ENCODE results near the gene SPATA12.
"Not testable (repeated sequence)": the region's sequence is repeated elsewhere in the genome, so short reads cannot be mapped to it uniquely, and the experiment has no call there.

SPATA12 gene

DNA sequence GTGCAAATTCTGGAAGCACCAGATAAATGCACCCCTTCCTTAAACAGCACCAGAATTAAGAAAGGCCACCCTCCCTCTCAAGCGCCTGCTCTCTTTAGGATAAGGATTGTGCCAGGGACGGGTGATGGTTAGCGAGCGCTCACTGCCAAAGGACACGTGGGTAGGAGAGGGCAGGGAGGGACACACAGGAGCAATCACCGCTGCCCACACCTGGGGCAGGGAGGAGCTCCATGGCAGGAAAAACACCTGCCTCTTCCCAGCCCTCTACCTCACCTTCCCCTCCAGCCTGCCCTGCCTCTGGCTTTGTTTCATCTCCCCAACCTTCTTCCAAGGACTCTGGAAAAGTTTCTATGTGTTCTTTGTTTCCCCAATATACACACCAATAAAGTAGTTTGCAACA, 7.3 kb upstream of the SPATA12 start:
- DNase-seq, result no peak

DNA sequence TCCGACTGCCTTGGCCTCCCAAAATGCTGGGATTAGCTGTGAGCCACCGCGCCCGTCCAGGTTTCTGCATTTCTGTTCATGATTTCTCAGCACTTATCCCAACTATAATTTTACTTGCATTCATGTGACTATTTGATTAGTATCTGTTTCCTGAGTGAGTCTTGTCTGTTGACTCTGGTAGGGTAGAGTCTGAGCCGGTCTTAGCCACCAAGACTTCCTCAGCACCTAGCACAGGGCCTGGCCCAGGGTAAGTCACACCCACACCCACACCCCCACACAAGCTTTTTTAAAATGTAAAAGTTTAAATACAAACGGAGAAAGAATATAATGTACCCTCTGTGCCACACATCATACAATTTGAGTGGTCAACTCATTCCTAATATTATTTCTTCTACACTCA, 3.1 kb upstream of the SPATA12 start:
- no peak for DNase-seq

DNA sequence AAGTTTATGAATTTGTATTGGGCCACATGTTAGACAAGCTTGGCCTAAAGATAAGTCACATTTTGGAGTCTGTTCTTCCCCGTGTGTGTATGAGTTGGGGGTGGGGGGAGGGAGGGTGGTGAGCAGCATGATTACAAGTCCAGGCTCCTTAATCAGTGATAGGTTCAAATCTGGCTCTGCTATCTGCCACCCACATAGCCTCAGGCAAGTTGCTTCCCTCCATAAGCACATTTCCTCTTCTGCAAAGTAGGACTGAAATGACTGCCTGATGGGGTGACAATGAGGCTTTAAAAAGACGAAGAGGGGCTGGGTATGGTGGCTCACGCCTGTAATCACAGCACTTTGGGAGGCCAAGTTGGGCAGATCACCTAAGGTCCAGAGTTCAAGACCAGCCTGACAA, 1.1 kb upstream of the SPATA12 start:
- DNase-seq, result no peak

DNA sequence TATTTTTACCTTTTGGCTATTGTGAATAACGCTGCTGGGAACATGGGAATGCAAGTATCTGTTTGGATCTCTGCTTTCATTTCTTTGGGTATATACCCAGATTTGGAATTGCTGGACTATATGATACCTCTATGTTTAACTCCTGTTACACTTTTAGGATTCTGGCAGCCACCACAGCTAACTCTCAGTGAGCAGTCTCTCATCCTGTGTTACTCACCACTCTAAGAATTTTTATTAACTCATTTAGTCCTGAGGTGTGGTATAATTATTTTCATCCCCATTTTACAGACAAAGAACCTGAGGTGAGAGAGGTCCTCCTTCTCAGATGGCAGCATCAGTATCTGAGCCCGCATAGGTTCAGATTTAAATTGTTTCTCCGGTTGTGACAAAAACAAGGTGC, 1.1 kb downstream of the SPATA12 start:
- no peak for DNase-seq

DNA sequence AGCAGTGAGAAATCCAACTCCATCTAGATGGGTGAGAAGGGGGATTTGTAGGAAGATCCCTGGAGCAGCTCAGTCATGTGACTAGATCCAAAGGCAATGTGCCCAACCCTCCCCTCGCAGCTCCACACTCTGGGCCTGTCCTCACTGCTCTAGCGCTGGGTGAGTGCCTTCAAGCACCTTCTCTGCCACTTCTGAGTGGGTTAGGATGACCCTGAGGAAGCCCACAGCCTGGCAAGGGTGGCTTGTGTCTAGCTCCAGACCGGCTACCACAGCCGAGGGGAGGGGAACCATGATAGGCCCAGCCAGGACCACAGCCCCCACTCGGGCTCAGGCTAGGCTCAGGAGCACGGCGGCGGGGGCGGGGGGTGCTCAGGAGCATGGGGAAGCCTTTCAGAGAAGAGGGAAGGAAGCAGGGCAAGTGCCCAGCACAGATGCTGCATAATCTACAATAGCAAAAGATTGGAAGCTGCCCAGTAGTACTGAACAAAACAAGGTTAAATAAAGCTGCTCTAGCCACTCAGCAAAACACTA, 1.7 kb downstream of the SPATA12 start:
- no peak for DNase-seq

DNA sequence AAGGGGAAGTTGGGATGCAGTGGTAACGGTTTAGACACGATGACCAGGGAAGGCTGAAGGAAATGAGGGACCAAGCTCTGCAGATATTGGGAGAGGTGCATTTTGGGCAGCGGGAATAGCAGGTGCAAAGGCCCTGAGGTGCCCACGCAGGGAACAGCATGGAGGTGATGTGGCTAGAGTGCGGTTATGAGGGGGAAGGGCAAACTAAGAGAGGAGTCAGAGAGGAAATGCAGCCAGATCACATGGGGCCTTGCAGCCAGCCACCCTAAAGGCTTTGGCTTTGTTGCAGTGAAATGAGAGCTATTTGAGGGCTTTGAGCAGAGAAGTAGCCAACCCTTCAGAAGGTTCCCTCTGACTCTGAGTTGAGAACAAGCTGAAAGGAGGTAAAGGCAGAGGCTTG, 2.6 kb downstream of the SPATA12 start:
- no peak for DNase-seq

DNA sequence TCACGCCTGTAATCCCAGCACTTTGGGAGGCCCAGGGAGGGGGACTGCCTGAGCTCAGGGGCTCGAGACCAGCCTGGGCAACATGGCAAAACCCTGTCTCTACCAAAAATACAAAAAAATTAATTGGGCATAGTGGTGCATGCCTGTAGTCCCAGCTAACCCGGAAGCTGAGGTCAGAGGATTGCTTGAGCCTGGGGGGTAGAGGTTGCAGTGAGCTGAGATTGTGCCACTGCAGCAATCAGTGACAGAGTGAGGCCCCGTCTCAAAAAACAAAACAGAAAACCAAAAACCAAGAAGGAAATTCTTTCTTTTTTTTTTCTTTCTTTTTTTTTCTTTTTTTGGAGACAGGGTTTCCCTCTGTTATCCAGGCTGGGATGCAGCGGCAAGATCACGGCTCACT, 3.5 kb downstream of the SPATA12 start:
- no peak for DNase-seq

DNA sequence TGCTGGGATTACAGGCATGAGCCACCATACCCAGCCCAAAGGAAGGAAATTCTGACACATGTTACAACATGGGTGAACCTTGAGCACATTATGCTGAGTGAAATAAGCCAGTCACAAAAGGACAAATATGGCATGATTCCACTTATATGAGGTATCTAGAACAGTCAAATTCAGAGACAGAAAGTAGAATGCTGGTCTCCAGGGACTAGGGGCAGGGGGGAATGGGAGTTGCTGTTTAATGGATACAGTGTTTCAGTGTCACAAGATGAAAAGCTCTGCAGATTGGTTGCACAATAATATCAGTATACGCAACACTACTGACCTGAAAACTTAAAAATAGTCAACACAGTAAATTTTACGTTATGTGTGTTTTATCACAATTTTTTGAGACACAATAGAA, 4.1 kb downstream of the SPATA12 start:
- no peak for DNase-seq

DNA sequence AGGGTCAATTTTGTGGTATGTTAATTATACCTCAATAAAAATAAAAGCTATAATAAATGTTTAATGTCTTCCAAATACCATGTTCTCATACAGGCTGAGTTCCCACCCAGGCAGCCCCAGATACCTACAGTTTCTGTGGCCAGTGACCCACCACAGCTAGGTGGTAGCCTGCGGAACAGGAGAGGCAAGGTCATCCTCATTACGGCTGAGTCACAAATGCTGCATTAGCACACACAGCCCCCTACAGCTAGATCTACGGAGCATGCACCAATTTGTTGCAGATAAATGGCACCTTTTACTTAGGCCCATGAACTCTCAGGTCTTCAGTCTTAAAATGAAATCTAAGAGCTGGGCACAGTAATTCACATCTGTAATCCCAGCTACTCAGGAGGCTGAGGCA, 5.1 kb downstream of the SPATA12 start:
- no peak for DNase-seq

DNA sequence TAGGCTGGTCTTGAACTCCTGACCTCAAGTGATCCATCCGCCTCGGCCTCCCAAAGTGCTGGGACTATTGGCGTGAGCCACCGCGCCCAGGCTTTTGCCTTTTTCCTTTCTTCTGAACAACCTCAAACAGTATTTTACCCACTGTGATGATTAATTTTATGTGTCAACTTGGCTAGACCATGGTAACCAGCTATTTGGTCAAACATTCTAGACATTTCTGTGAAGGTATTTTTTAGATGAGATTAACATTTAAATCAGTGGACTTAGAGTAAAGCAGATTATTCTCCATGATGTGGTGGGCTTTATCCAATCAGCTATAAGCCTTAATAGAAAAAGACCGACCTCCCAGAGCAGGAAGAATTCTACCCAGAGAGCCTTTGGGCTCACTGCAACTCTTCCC, 6.0 kb downstream of the SPATA12 start:
- no peak for DNase-seq

DNA sequence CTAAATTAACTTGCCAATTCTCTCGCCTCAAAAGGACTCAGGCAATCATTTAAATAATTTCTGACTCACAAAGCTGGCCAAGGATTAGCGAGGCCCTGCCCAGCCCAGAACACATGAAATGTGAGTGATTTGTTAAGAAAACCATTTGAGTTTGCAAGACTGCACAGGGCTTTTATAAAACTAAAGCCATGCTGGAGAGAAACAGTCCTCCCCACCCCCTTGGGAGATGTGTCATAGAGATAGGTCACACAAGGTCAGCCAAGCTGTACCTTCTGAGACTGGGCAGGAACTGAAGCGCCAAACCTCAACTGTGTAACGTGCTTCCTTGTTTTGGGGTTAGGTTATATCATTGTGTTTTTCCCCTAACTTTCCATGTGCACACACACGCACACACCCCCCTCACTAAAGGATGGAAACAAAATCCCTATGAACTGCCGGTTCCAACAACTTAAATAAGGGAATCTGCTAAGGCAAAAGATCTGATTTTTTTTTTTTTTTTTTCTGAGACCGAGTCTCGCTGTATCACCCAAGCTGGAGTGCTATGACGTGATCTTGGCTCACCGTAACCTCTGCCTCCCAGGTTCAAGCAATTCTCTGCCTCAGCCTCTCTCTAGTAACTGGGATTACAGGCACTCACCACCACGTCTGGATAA, 8.1 kb downstream of the SPATA12 start:
- DNase-seq, result no peak

DNA sequence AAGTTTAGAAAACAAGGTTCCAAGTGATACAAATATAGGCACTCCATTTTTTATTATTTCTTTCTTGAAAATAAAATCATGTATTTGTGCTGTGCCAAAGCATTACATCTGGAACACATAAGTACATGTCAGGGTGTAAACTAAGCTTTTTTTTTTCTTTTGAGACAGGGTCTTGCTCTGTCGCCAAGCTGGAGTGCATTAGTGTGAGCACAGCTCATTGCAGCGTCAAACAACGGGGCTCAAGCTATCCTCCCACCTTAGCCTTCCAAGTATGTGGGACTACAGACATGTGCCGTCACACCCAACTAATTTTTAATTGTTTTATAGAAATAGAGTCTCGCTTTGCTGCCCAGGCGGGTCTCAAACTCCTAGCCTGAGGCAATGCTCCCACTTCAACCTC, 9.0 kb downstream of the SPATA12 start:
- no peak for DNase-seq

DNA sequence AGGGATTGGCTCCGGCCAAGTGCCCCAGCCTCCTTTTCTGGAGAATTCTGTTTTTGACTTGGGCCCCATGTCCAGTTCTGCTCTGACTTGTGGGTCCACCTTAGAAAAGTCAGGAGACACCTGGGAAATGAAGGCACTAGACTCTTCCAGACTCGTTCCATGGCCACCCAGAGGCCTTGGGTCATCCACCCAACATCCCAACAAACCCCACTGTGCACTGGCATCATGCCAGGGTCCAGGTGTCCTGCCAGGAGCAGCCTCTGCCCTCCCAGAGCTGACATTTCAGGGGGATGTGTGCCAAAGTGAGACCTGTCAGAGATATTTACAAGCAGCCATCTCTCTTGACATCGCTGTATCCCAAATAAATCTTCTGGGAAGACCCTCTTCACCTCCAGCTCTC, 13.2 kb downstream of the SPATA12 start:
- DNase-seq, result no peak

DNA sequence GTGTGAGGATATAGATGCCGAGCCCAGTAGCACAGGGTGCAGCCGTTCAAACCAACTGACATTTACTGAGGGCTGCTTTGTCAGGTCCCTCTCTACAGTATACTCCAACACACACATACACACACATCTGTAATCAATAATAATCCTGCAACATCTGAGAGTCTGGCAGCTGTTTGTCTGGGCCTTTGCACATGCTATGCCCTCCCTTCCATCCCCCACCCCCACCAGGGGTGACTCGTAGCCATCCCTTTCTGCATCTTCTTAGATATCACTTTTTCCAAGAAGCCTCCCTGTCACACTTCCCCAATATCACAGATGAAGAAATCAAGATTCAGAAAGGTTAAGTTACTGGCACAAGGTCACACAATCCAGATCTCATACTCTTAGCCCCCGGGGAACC, 13.7 kb downstream of the SPATA12 start:
- no peak for DNase-seq

DNA sequence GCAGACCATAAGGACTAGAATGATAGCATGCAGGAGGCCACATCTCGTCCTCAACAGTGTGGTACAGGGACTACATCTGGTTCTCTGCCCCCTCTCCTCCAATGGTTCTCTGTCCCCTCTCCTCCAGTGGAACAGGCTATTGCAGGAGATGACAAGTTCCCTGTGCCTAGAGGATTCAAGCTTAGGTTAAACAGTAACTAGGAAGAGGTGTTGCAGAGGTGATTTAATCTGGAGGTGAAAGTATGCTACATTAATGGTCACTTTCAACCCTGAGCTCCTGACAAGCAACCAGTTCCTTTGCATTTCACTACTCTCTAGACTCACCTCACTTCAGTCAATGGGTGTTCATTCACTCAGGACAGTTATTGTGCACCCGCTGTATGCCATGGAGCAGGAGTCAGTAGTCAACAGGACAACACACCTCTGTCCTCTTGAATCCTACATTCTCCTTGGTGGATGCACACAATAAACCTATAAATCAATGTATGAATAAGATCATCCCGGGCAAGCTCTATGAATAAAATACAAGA, 16.0 kb downstream of the SPATA12 start:
- no peak for DNase-seq

DNA sequence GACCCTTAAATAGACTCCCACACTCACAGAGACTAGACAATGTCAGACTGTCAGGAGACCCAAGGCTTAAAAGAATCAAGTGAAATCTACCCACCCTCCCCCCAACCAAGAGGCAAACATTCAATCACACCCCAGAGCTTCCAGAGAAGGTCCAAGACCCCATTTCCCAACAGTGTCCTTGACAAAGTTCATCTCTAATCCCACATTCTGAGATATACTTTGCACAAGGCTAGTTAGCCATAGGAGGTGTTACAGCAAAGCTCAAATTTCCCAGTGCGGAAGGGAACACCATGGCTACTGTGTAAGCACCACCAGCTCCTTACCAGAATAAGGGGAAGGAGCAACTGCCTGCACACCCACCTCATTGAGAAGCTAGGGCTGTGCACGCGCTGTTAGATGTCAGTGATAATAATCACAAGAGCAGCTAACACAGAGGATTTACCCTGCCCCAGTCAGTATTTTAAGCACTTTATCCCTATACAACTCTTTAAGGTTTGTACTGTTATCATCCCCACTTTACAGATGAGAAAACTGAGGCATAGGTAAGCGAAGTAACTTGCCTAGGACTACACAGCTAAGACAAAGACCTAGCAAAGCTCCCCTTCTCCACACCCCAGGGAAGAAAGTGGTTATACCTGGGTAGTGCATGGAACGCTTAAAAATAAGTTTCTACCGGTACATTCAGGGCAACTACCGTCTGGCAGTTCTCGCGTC, 17.3 kb downstream of the SPATA12 start:
- no peak for DNase-seq

DNA sequence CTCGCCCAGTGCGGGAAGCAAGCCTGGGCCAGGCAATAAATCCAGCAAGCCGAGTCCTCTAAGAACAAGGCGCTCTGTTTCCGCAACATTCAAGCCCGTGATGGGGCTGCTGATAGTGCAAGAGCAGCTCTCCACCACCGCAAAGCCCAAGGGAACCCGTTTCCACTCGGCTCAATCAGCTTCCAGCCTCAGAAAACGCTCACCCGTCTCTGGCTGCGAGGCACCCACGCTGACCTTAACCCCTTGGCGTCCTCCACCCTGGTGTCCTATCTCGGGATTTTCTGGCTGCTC, 17.8 kb downstream of the SPATA12 start:
- DNase-seq, result no peak

DNA sequence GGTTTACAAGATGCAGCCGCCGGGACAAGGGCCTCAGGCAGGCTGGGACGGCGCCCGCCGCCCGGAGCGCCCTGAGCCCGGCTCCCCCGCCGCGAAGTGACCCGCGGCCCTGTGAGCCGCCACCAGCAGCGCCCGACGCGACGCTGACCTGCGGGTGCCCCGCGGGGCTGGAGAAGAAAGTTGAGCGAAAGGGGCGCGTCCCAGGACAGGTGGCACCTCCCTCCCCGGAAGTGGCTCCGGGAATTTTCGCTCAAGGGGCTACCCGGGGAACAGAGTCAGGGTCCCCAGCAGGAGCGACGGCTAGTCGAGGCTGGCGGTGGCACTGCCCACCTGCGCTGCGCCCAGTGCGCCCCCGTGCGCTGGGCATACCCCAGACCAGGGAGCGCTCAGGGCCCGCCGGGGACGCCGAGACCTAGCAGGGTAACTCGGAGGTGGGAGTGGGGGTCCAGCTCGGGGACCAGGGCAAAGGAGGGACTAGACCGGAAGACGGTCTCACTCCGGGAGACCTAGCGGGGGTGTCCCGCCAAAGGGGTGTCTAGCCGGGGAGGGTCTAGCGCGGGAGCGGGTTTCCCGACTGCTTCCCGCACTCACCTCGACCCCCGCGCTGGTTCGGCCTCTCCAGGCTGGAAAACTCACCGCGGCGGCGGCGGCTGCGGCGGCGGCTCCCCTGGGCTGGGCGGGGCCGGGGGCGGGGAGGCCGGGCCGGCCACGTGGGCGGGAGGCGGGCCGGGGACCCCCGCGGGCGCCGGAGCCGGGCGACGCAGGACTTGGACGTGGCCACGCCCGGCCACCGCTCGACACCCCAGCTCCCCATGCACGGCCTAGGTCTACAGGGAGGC, 18.4 kb downstream of the SPATA12 start:
- DNase-seq, result no peak

DNA sequence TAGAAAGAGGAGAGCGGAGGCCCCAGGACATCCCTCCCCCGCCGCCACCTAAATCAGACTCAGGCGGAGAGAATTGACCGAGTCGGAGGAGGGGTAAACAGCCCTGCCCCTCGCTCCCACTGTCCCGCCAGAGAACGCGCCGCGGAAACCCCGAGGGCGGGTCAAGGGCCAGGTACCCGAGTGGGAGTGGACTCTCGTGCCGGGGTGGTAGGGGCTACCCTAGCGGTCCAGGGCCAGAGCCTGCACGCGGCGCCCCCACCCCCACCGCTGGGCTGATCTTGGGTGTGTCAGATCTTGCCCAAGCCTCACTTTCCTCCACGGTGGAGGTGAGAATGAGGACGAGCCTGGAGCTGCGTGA, 19.0 kb downstream of the SPATA12 start:
- DNase-seq, result no peak

DNA sequence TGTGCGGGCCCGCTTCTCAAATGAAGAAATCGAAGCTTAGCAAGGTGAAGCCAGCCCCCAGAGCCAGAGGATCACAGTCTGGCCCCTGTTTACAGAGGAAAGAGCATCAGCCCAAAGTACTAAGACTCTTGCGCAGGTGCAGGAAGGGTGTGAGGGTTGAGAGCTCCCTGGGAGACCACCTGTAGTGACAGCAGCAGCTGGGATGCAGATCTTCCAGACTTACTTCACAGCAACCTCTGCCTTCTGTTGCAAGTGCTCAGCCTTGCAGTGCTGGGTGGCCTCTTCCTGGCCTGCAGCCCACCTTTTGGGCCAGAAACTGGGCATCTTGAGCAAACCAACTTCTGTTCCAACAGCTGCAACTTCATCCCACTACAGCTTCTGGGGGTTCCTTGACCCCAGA, 19.7 kb downstream of the SPATA12 start:
- DNase-seq, result no peak

DNA sequence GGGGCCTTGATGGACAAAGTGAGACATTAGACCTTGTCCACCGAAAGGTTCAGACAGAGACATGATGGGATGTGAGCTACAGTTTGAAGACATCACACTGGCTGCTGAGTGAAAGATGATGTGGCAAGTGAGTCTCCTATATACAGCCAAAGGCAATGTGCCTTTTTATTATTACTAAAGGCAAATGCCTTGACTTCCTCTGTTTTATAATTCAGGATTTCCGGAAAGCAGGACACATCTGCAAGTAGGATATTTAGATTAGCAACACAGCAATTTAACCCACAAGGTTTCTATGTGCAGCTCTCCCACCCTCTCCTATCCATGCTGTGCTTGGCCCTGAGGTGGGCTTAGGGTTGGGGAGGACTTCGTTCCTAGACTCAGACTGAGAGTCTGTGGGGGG, 20.7 kb downstream of the SPATA12 start:
- DNase-seq, result no peak

DNA sequence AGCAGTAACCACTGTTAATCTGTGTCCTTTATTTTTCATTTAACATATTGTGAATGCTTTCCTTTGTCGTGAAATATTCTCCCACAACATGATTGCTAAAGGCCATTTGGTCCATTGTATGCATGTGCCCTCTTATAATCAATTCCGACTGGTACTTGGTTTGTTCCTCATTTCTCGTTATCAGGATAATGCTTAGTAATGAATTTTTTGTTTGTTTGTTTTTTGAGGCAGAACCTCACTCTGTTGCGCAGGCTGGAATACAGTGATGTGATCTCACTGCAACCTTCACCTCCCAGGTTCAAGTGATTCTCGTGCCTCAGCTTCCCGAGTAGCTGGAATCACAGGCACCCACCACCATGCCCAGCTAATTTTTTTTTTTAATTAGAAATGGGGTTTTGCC, 22.0 kb downstream of the SPATA12 start:
- DNase-seq, result no peak

DNA sequence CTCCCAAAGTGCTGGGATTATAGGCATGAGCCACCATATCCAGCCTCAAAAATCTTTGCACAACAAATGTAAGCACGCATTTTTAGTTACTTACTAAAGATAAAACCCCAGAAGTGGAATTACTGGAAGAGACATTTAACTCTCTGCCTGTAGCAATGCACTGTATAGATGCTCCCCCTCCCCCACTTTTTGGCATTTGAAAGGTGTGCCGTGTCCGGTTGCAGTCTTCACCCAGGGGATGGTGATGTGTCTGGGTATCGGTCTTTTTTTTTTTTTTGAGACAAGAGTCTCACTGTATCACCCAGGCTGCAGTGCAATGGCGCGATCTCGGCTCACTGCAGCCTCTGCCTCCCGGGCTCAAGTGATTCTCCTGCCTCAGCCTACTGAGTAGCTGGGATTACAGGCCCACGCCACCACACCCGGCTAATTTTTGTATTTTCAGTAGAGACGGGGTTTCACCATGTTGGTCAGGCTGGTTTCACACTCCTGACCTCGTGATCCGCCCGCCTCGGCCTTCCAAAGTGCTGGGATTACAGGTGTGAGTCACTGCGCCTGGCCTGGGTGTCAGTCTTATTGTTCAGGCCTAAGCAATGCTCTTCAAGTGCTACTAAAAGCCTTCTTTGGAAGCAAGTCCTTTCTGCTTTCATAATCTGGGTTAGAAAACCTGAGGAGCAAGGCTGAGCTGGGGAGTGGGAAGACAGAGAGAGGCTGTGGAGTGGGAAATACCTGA, 23.0 kb downstream of the SPATA12 start:
- DNase-seq, result not testable (repeated sequence)

Data from effector CD8-positive, alpha-beta T cell (primary cell).